Measurements from ENCODE around the gene OLFML1.
"Not testable (repeated sequence)": the region's sequence is repeated elsewhere in the genome, so short reads cannot be mapped to it uniquely, and the experiment has no call there.

OLFML1 gene

DNA sequence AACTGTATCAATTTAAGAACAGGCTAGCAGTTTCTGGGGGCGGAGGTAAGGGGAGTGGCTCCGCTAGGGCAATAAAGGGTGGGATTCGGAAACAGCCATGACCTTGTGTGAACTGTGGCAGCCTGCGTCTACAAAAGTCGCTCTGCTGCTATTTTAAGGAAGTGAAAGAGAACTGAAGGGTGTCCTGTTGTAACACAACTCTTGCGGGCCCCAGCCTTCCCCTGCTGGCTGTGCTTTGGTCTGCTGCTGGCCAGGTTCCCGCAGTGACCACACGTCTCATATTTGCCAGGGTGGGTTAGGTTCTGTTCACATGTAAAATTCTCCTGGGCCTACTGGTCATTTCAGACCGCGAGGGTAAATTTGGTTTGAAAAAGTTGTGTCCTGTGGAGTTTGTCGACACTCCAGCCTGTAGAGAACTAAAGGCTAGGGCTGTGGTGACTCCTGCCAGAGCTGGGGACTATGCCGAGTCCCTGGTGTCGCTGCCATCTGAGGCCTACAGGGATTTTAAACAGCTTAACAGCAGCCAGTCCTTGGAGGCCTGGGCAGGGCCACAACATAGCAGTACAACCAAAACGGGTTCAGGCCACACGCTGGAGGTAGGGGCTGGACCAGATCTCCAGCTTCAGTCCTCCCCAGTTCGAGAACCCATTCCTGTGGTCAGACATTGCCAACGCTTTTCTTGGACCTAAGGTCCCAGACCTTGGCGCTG lies 27.4 kb downstream of the OLFML1 start:
- no peak for DNase-seq (ENCODE audit: low read depth)

DNA sequence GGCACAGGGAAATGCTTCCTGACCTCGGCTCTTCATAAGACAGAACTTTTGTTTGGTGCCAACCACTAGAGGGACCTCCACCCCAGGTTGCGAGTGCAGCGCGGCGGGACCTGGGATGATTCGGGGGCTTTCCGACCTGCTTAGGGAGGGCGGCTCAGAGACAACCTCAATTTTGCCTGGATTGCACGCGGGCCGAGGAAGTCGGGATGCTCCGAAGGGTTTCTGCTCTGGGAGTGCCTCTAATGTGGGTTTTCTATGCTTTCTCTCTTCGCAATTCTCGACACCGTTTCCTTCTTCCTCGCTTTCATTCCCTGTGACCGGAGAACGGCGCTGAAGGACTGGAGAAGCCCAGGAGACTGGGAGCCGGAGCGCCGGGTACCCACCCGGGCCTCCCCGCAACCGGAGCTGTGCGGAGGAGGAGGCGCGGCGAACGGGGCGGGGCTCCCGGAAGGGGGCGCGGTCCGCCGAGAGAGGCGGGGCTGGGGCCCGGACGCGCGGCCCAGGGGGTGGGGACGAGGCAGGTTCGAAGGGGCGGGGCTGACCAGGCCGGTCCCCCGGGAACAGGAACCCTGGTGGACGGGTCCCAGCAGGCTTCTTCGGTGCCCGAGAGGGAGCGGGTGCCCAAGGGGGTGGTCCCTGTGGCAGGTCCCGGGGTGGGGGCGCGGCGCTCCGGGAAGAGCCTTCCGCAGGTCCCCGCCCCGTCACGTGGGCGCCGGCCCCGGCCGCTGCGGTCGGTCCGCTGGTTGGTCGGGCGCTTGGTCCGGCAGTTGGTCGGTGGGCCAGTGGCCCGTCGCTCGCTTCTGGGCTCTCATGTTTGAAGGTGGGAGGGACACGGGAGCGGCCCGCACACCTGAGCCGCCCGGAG lies 28.2 kb downstream of the OLFML1 start, which contains the start of gene PPFIBP2:
PPFIBP2 (plus strand) TSS at position 766 of the 865 bp plus-strand sequence. CDS start 35,477 bp downstream, outside the sequence.
- DNase-seq (ENCODE audit: low read depth) = peak; percentile 6

DNA sequence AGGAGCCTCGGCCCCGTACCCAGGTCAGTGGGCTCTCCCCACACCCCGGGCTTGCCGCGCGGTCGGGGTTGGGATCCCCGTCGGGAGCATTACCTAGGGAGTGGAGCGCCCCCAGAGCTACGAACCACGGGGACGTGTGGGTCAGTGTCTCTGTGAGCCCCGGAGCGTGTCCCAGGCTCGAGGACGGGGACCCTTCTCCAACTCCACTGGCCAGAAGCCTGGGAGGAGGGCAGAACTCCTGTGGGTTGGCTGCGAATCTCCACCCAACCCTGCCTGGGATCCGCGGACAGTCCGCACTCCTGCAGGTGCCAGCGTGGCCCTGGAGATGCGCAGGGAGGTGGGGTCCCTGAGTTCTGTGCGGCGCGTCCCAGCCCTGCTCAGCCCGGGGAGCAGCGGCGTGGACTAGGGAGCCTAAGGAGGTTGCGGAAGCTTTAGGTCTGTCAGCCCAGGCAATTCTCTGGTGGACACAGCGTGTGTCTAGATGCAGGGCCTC lies 28.8 kb downstream of the OLFML1 start:
- no peak for DNase-seq (ENCODE audit: low read depth)

DNA sequence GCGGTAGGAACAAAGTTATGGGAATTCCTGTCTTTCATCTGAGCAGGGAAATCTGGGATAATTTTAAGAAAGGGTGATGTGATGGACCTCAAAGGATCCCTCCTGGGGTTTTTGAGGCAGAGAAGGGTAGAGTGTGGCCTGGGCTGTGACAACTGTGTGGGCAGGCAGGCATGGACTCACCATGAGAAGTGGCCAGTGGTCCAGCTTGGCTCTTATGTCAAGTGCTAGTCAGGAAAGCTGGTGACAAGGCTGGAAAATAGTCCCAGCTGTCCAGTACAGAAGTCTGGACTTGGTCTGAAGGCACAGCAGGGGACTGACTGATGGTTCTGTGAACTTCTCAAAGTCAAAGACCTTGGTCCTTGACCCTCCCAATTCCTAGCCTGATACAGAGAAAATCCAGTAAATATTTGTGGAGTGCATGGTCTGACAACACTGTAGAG lies 30.2 kb downstream of the OLFML1 start:
- DNase-seq (ENCODE audit: low read depth) = no peak

DNA sequence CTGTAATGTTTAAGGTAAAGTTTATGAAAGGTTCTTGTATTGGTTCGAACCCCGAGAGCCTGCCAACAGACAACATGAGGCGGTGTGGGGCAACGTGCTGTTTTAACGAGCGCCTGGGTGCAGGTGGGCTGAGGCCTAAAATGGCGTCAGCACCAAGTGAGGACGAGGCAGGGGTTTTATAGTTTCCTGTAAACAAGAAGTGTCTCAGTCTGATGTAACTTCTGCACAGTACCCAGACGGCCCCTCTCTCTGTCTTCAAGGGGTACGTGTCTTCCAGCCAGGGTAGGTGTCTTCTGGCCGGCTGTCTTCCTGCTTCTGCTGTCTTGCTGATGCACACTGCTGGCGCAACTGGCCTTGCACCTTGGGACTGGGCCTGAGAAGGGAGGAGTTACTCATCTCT lies 31.2 kb downstream of the OLFML1 start:
- DNase-seq (ENCODE audit: low read depth) = no peak

DNA sequence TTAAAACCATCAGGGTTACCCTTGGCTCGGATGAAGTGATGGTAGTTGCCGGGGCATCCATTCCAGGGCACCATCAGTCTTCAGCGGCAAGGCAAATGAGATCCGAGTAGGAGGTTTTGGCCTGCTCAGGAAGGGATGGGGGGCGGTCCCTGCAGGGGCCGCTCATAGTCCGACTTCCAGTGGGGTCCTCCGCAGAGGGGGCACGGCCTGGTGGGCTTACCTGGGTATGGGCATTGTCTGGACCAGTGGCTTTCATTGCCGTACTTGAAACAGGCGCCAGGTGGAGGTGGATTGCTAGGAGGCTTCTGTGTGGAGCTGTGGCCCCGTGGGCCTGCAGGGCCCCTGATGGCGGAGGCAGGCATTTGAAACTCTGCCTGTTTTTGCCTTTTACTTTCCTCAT lies 32.4 kb downstream of the OLFML1 start:
- DNase-seq (ENCODE audit: low read depth) = not testable (repeated sequence)

DNA sequence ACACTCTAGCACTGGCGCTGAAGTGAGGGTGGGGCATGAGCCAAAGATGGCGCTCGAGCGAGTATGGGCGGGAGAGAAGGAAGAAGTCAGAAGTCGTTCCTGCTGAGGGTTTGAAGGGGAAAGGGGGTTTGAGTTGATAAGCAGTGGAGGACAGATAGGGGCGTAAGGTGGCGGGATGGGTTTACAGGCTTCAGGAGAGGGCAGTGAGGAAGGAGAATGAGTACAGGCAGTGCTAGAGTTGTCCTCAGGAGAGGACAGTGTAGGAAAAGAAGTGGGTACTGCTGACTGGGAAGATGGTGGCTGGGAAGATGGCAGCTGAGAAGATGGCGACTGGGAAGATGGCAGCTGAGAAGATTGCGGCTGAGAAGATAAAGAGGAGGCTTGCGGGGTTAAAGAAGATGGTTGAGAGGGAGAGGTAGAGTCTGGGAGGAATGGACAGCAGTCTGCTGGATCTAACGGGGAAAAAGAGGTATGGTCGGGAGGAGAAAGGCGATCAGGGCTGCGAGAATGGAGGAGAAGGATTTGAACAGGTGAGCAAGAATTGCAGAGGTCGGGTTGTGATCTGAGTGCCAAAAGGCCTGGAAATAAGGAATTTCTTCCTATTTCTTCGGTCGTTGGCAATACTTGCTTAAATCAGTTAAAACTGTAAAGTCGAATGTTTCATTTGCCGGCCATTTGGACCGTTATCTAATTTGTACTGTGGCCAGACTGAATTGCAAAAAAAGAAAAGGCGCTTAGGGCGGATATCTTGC lies 33.7 kb downstream of the OLFML1 start:
- no peak for DNase-seq (ENCODE audit: low read depth)

DNA sequence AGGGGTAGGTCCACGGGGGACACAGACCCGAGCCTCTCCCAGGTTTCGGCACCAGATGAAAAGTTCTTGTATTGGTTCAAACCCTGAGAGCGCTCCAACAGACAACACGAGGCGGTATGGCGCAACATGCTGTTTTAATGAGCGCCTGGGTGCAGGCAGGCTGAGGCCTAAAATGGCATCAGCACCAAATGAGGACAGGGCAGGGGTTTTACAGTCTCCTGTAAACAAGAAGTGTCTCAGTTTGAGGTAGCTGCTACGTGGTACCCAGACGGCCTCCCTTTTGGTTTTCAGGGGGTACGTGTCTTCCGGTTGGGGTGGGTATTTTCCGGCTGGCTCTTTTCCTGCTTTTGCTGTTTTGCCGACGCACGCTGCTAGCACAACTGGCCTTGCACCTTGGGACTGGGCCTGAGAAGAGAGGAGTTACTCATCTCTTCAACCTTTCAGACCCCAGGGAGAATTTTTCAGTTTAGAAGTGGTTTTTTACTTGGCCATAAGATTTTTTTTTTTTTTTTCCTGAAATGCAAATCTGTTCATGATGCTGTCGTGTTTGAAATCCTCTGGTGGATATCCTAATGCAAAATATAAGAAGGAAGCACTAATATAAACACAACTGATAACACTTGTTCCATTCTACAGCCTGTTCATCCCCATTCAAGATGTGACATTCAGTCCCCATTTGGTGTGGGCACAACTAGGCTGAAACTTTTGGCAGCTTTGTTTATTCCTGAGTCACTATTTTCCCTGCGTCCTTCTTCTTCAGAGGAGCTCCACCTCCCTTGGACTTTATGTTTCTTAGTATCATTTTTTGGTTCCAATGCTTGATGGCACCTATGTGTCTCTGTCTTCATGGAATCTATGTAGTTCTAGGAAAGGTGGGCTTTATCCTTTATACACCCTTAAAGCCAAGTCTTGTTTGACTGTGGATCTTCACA lies 35.0 kb downstream of the OLFML1 start:
- DNase-seq (ENCODE audit: low read depth) = no peak

DNA sequence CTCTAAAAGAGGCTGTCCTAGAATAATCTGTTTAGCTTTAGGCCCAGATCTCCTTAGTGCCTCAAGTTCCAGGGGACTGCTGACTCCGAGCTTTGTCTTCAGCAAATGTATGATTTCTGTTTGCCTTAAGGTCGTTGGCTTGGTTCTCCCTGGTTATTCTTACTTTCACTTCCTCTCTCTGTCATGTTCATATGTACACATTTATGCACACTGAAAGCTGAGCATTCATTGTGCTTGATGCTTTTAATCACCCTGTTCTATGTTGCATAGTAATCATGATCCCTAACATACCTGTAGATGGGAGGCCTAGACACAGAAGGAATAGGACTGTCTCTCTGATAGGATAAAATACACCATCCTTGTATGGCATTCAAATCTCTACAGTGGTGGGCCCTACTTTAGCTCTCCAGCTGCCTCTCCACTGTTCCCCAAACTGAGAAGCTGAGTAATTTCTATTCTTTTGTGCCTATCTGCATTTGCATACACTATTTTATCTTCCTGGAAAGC lies 35.7 kb downstream of the OLFML1 start:
- DNase-seq (ENCODE audit: low read depth) = no peak

DNA sequence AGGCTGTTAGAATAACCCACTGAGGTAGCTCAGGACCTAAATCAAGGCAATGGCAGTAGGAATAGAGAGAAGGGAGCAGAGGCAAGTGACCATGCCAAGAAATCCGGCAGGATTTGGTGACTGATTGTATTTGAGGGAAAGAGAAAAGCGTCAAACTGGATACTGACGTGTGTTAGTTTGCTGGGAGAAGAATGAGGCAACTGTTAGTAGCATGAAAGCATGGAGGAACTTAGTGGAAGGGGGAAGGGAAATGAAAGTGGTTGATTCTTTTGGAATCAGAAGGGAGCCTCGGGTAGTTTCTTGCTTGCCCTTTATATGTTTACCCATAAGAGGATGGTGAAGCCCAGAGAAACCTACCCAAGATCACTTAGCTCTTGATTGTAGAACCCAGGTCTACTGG lies 36.8 kb downstream of the OLFML1 start:
- DNase-seq (ENCODE audit: low read depth) = no peak

DNA sequence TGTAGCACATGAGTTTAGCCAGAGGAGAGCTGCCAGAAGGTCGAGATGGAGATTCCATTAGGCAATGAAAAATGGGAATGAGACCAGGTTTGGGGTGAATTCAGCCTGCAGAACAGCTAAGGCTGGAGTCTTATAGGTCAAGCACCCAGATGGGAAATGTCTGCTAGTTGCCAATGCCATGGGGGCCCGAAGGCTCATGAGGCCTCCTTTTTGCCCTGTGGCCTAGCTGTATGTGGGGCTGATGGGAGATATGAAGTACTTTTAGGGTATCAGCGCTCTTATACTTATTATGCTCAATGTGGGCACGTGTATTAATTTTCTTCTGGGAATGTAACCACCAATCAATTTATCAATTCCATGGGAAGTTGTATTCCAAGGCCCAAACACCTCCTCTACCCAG lies 37.2 kb downstream of the OLFML1 start:
- no peak for DNase-seq (ENCODE audit: low read depth)

DNA sequence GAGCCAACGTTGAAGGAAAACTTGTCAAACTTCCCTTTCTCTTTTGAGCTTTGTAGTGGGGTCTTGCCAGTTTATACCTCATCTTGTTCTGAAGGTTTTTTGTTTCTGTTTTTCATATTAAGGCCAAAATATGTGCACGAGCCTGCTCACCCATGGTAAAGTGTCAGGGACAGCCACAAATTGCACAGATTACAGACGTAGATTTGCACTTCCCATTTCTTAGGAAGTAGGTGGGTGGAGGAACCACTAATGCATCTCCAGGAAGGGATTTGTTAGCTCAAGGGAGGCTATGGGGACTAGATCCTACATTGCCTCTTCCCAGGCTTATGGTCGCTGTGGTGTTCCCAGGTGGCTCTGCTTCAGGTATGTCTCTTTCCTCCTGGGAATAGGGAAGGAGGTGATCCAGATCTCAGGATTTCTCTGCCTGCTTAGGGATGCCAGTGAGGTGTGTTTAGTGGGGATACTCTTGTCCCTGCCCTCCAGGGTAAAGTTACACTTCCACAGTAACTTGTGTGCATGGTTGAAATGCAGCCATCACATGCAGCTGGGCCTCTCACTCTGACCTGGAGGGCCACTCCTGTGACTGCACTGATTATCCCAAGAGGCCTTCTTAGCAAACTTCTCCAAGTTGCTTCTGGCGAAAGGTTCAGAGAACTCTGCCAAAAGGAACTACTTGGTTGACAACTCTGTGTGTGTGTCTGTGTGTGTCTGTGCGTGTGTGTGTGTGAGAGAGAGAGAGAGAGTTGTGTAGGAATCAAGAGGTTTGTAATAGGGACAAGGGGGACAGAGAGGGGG lies 38.3 kb downstream of the OLFML1 start:
- no peak for DNase-seq (ENCODE audit: low read depth)

DNA sequence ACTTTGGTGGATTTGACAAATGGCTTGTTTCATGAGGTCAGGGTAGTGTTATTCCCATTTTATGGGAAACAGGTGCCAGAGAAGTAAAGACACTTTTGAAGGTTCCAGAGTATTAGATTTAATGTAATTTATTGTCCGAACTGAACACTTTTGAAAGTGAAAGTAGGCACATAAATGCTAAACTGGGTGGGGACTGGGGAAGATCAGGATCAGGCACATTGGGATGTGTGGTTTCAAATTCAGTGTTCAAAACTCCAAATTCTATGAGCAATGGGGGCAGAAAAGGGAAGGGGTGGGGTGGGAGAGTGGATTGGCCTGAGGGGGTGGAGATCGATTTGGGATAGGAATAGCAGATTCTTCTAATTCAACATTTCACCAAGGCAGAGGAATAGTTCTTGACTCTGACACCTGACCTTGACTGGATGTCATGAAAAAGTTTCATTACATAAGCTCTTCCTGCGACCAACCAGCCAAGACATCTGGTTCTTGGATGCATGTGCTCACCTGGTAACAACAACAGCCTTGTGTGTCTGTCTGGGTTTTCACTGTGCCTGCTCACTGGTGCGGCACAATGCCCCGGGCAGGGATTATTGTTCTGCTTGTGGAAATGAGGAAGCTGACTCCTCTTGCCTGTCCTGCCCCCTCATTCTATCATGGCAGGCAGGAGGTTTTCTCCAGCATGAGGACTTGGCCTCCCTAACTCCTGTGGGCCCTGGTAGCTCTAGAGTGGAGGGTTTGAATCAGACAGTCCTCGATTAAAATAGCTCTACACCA lies 39.3 kb downstream of the OLFML1 start:
- no peak for DNase-seq (ENCODE audit: low read depth)

DNA sequence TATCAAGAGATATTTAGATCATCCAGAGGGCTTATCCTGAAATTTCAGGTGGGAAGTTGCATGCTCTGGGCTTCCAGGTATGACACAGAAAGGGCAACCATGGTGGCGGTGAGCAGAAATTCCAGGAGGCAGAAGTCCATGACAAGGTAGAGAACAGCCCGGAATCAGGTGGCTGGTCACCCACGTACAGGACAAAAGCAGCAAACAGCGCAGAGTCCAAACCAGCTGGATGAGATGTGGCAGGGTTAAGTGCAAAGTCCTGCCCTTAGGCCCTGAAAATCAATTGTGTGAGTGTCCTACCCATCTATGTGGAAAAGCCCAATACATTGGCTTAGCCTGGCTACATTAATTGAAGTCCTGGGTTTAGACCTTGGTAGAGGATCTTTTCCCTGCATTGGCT lies 40.1 kb downstream of the OLFML1 start:
- no peak for DNase-seq (ENCODE audit: low read depth)

DNA sequence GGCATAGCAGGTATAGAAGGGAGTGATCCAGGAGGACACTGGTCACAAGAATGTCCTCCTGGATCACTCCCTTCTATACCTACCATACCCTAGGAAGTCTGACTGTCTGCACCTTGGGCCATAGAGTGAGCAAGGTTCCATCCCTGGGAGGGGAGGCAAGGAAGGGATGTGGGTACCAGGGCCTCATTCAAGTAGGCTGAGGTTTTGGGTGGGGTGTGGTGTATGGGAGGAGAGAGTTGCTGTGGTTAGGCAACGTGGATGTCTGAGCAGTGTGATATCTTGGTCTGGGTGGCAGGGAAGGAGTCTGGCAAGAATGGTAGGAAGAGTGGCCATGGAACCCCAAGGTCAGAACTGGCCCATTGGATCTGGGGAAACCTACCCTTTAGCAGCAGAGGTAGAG lies 41.7 kb downstream of the OLFML1 start:
- no peak for DNase-seq (ENCODE audit: low read depth)

DNA sequence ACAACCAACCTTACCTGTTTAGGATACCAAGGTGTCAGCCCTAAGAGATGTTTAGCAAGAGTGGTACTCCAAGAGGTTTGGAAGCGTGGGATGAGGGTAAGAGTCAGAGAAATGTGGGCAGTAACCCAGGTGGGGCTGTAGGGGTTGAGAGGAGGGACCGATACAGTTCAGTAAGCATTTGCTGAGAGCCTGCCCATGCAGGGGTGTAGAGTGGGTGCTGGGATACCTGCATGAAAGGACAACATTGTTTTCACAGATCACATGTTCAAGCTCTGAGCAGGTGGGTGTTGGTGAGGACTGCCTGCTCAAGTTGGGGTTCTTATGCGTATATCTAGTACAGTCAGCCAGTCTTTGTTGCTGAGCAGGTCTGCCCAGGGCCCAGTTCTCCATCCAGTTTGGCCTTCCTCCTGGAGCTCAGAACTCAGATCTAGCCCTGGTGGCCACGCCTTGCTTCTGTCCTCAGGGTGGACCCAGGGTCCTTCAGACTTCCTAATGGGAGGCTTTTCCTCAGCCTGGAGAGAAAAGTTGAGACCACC lies 43.3 kb downstream of the OLFML1 start:
- DNase-seq (ENCODE audit: low read depth) = no peak

DNA sequence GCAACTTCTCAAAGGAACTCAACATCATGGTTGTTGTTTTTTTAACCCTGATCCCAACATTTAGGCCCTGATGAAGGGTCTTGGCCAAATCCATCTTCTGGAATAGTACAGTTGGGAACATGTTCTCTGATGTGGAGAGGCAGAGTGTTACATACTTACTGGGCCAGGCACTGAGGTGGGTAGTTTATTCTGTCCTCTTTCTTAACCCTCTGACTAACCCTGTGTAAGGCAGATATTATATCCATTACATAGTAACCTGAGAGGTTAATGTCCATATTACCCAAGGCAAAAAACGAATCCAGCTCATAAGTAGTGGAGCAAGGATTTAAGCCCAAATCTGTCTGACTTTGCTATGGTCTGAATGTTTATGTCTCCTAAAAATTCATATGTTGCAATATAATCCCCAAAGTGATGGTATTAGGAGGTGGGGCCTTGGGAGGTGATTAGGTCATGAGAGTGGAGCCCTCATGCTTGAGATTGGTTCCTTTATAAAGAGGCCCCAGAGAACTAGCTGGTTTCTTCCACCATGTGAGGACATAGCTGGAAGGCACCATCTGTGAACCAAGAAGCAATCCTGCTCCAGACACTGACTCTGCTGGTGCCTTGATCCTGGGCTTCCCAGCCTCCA lies 44.8 kb downstream of the OLFML1 start:
- no peak for DNase-seq (ENCODE audit: low read depth)

DNA sequence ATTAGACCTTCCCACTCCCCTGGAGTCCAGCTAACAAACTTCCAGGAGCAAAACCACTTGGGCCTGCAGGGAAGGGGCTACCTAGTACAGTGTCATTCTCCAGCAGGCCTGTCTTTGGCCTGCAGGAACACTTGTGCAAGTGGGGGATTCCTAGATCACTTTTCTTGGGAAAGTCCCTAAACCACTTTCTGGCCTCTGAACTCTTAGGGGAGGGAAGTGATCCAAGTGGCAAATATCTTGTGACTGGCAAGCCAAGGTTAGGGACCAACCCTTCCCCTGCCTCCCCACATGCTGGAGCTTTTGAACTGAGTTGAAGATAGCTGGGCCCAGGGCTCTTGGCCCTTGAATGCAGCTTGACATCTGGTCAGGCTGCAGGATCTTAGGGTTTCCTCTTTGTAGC lies 45.7 kb downstream of the OLFML1 start:
- DNase-seq (ENCODE audit: low read depth) = no peak

Data from non-pigmented ciliary epithelial cell (primary cell).